Measurements from ENCODE around the gene DCDC1.

The DCDC1 gene

DNA sequence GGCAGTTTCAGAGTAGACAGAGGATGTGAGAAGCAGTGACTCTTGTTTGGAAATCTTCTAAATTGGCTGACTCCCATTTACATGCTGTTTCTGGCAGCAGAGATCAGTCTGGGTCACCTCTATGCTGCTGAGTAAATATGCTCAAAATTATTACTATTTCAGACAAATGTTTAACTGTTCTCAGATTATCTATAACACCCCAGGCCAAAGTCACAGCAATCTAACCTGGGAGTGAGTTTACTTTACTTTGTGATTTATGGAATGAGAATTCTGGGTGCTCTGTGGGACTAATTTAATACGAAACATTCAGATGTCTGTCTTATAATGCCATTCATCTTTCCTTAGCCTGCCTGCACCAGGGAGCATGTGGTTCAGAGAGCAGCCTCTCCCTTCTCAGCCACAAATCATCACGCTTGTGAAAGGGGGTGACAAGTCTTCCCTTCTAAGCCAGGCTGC lies 500.9 kb downstream of the DCDC1 start:
- no peaks in the 10 kb centered on the region for H3K9me3 ChIP-seq
- no peak for DNase-seq (ENCODE audit: low spot score in 2 of 2)
- H3K36me3 ChIP-seq (replicated peaks): no peaks in the 10 kb centered on the region
- no peak overlapping the region for H3K4me3 ChIP-seq
- H3K27me3 ChIP-seq (ENCODE audit: low read depth): no peaks in the 10 kb centered on the region
- in situ Hi-C loops (cut with MboI; ENCODE audit: low sequenced_read_pairs): no loop called here
- no peaks in the 10 kb centered on the region for H3K4me1 ChIP-seq

DNA sequence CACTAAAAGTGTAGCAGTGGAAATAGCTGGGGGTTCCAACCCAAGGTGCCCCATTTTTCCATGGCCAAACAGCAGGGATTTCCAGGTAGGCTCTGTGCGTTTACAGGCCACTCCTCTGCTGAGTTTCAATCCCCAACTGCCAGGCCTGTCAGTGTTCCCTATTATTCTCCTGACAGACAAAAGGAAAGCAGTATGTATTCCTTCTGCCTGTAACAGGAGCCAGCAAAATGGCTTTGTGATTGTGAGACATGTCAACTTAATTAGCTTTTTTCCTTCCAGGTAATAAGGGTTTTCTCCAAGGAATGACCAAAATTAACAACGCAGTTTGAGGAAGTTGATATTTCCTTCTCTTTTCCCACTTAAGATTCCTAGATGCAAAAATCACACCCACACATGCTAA lies 506.3 kb downstream of the DCDC1 start:
- in situ Hi-C loops (cut with MboI; ENCODE audit: low sequenced_read_pairs): no loop called here
- no peak for DNase-seq (ENCODE audit: low spot score in 2 of 2)
- Histone ChIP-seq H3K36me3 (replicated peaks) (no peaks in the 10 kb centered on the region), H3K4me3 (no peak overlapping the region), H3K27me3 (ENCODE audit: low read depth) (no peaks in the 10 kb centered on the region), H3K4me1 (no peaks in the 10 kb centered on the region), H3K9me3 (no peaks in the 10 kb centered on the region)

- H3K4me3 ChIP-seq: no peak overlapping the region
- in situ Hi-C loops (cut with MboI; ENCODE audit: low sequenced_read_pairs): no loop called here
- no peaks in the 10 kb centered on the region for H3K9me3 ChIP-seq
- no peak for DNase-seq (ENCODE audit: low spot score in 2 of 2)
- H3K4me1 ChIP-seq: no peaks in the 10 kb centered on the region
- no peaks in the 10 kb centered on the region for H3K36me3 ChIP-seq (replicated peaks)
- H3K27me3 ChIP-seq (ENCODE audit: low read depth): no peaks in the 10 kb centered on the region
Observed at GRCh38 chr11:30861531-30861930, 508.0 kb downstream of the DCDC1 start.

DNA sequence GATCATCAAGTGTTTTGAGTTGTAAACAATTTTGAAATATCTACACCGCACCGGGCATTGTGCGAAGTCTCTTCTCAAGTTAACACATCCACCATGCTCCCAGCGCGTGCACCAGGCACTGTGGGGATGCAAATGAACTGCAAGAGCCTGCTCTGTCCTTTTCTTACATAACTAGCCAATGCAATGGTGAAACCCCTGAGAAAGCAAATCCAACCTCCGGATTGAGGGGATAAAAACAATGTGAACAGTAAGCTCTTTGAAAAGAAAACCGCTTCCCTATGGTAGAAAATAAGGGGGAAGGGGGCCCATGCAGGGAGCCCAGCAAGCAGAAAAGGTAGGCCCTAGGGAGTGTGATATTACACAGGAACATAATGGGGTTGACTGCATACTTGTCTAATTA lies 508.5 kb downstream of the DCDC1 start:
- Histone ChIP-seq H3K4me3 (no peak overlapping the region), H3K9me3 (no peaks in the 10 kb centered on the region), H3K36me3 (replicated peaks) (no peaks in the 10 kb centered on the region), H3K4me1 (no peaks in the 10 kb centered on the region), H3K27me3 (ENCODE audit: low read depth) (no peaks in the 10 kb centered on the region)
- DNase-seq (ENCODE audit: low spot score in 2 of 2): no peak
- in situ Hi-C loops (cut with MboI; ENCODE audit: low sequenced_read_pairs): no loop called here

- DNase-seq (ENCODE audit: low spot score in 2 of 2): no peak
- H3K36me3 ChIP-seq (replicated peaks): no peaks in the 10 kb centered on the region
- no peaks in the 10 kb centered on the region for H3K4me1 ChIP-seq
- H3K9me3 ChIP-seq: no peaks in the 10 kb centered on the region
- H3K27me3 ChIP-seq (ENCODE audit: low read depth): no peaks in the 10 kb centered on the region
- H3K4me3 ChIP-seq: no peak overlapping the region
- in situ Hi-C loops (cut with MboI; ENCODE audit: low sequenced_read_pairs): no loop called here
Observed at GRCh38 chr11:30860146-30860545, 509.4 kb downstream of the DCDC1 start.

DNA sequence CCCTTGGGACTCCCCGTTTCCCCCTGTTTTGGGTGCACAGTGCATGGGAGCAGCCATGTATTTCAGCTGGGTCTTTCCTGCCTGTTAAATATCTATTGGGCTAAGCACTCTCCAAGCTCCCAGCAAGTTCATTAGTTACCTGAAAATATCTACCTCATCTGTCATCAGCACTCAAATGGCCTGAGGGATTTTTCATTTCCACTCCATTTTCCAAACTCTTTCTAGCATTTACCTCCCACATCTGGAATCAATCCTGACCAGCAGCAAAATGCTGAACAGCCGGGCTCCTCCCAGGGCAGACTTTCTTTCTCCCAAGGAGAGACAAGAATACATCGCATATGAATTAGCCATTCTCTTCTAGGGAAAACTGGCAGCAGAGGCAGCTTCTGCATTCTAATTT lies 509.9 kb downstream of the DCDC1 start:
- Histone ChIP-seq H3K4me1 (no peaks in the 10 kb centered on the region), H3K27me3 (ENCODE audit: low read depth) (no peaks in the 10 kb centered on the region), H3K4me3 (no peak overlapping the region), H3K9me3 (no peaks in the 10 kb centered on the region), H3K36me3 (replicated peaks) (no peaks in the 10 kb centered on the region)
- no peak for DNase-seq (ENCODE audit: low spot score in 2 of 2)
- in situ Hi-C loops (cut with MboI; ENCODE audit: low sequenced_read_pairs): loop anchor here (10.0 kb wide), 2 partner anchors 275 to 515 kb away; partner anchors contain the start of gene MPPED2

- peak in 1 of 2 experiments; percentile 64 for DNase-seq (ENCODE audit: low spot score in 2 of 2)
- Histone ChIP-seq H3K27me3 (ENCODE audit: low read depth) (no peaks in the 10 kb centered on the region), H3K4me1 (no peaks in the 10 kb centered on the region), H3K4me3 (no peak overlapping the region), H3K9me3 (no peaks in the 10 kb centered on the region), H3K36me3 (replicated peaks) (no peaks in the 10 kb centered on the region)
- in situ Hi-C loops (cut with MboI; ENCODE audit: low sequenced_read_pairs): loop anchor here (10.0 kb wide), 2 partner anchors 271 to 511 kb away; partner anchors contain the start of gene MPPED2
Observed at GRCh38 chr11:30855383-30856006, 514.0 kb downstream of the DCDC1 start.

DNA sequence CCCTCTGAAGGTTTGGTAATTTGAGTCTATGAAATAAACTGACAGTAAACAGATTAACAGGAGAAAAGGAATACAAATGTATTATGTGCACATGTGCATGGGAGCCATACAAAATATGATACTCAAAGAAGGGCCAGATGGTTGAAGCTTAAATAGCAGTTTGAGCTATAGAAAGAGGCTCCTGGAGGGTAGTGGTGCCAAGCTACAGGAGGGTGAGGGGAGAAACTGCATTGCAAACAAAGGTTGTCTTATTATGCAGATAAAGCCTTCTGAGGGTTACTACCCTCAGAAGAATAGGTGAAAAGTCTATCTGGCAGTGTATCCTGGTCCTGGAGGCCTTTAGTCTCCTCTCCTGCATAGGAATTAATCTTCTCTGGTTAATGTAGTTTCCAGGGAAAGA lies 516.1 kb downstream of the DCDC1 start:
- peak; percentile 9 to 42 for DNase-seq (ENCODE audit: low spot score in 2 of 2)
- H3K4me3 ChIP-seq: no peak overlapping the region
- H3K36me3 ChIP-seq (replicated peaks): no peaks in the 10 kb centered on the region
- in situ Hi-C loops (cut with MboI; ENCODE audit: low sequenced_read_pairs): loop anchor here (10.0 kb wide), 2 partner anchors 269 to 509 kb away; partner anchors contain the start of gene MPPED2
- H3K27me3 ChIP-seq (ENCODE audit: low read depth): no peaks in the 10 kb centered on the region
- no peaks in the 10 kb centered on the region for H3K4me1 ChIP-seq
- H3K9me3 ChIP-seq: no peaks in the 10 kb centered on the region

- no peak for DNase-seq (ENCODE audit: low spot score in 2 of 2)
- in situ Hi-C loops (cut with MboI; ENCODE audit: low sequenced_read_pairs): loop anchor here (10.0 kb wide), 2 partner anchors 268 to 508 kb away; partner anchors contain the start of gene MPPED2
- no peaks in the 10 kb centered on the region for H3K4me1 ChIP-seq
Observed at GRCh38 chr11:30852645-30853044, 516.9 kb downstream of the DCDC1 start.

DNA sequence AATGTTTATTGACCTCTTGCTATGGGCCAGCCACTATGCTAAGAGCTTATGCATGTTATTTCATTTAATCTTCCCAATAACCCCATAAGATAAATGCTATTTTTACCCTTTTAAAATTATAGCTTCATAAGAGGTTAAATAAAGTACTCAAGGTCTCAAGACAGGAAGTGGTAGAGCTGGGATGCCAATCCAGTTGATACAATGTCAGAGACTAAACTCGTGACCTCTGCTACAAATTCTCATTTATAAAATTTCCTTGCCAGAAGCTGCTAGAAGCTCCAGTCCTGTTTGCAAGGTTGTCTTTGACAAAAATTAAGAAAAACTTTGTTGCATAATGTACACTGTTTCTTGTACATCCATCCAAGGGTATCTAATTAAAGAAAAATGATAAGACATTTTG lies 517.4 kb downstream of the DCDC1 start:
- no peaks in the 10 kb centered on the region for H3K9me3 ChIP-seq
- no peak overlapping the region for H3K4me3 ChIP-seq
- H3K36me3 ChIP-seq (replicated peaks): no peaks in the 10 kb centered on the region
- H3K4me1 ChIP-seq: no peaks in the 10 kb centered on the region
- H3K27me3 ChIP-seq (ENCODE audit: low read depth): no peaks in the 10 kb centered on the region
- in situ Hi-C loops (cut with MboI; ENCODE audit: low sequenced_read_pairs): loop anchor here (10.0 kb wide), 2 partner anchors 267 to 507 kb away; partner anchors contain the start of gene MPPED2
- DNase-seq (ENCODE audit: low spot score in 2 of 2): no peak

More at GRCh38 chr11:30852645-30853044, 516.9 kb downstream of the DCDC1 start:
- no peaks in the 10 kb centered on the region for H3K9me3 ChIP-seq
- H3K4me3 ChIP-seq: no peak overlapping the region
- H3K36me3 ChIP-seq (replicated peaks): no peaks in the 10 kb centered on the region
- H3K27me3 ChIP-seq (ENCODE audit: low read depth): no peaks in the 10 kb centered on the region

- H3K27me3 ChIP-seq (ENCODE audit: low read depth): no peaks in the 10 kb centered on the region
- no peak overlapping the region for H3K4me3 ChIP-seq
- in situ Hi-C loops (cut with MboI; ENCODE audit: low sequenced_read_pairs): no loop called here
- no peaks in the 10 kb centered on the region for H3K9me3 ChIP-seq
- no peaks in the 10 kb centered on the region for H3K4me1 ChIP-seq
- DNase-seq (ENCODE audit: low spot score in 2 of 2): no peak
- no peaks in the 10 kb centered on the region for H3K36me3 ChIP-seq (replicated peaks)
Observed at GRCh38 chr11:30837252-30837651, 532.3 kb downstream of the DCDC1 start.

DNA sequence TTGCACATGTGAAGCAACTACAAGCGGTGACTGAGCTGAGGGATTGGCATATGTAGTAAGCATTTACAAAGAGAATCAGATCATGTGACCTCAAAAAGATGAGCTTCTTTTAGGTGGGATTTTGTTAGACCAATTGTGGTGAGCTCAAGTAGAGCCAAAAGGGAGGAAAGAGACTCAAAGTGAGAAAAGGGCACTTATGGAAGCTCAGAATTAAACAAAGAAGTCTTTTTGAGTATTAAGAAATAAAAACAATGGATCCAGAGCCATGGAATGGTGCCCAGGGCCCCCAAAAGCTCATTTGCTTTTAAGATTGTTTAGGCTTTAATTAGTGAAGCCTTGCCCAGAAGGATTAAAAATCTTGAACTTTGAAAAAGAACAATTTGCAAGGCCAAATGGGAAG lies 536.7 kb downstream of the DCDC1 start:
- in situ Hi-C loops (cut with MboI; ENCODE audit: low sequenced_read_pairs): no loop called here

GRCh38 chr11:30830681-30831080 lies 538.9 kb downstream of the DCDC1 start:
- no peak for DNase-seq (ENCODE audit: low spot score in 2 of 2)
- in situ Hi-C loops (cut with MboI; ENCODE audit: low sequenced_read_pairs): no loop called here
- H3K4me3 ChIP-seq: no peak overlapping the region
- no peaks in the 10 kb centered on the region for H3K9me3 ChIP-seq
- H3K27me3 ChIP-seq (ENCODE audit: low read depth): no peaks in the 10 kb centered on the region
- H3K36me3 ChIP-seq (replicated peaks): no peaks in the 10 kb centered on the region
- H3K4me1 ChIP-seq: no peaks in the 10 kb centered on the region

More for the DNA sequence above, 536.7 kb downstream of the DCDC1 start:
- H3K9me3 ChIP-seq: no peaks in the 10 kb centered on the region
- H3K4me3 ChIP-seq: no peak overlapping the region
- no peaks in the 10 kb centered on the region for H3K4me1 ChIP-seq
- no peaks in the 10 kb centered on the region for H3K36me3 ChIP-seq (replicated peaks)
- no peaks in the 10 kb centered on the region for H3K27me3 ChIP-seq (ENCODE audit: low read depth)
- no peak for DNase-seq (ENCODE audit: low spot score in 2 of 2)

- no peaks in the 10 kb centered on the region for H3K4me1 ChIP-seq
- in situ Hi-C loops (cut with MboI; ENCODE audit: low sequenced_read_pairs): no loop called here
- no peak for DNase-seq (ENCODE audit: low spot score in 2 of 2)
- H3K4me3 ChIP-seq: no peak overlapping the region
- H3K27me3 ChIP-seq (ENCODE audit: low read depth): no peaks in the 10 kb centered on the region
- no peaks in the 10 kb centered on the region for H3K9me3 ChIP-seq
- no peaks in the 10 kb centered on the region for H3K36me3 ChIP-seq (replicated peaks)
Observed at GRCh38 chr11:30826911-30827310, 542.6 kb downstream of the DCDC1 start.
